ENCODE data around the gene CCDC188.

The CCDC188 gene

GRCh38 chr22:20174785-20175596, 24.1 kb upstream of the CCDC188 start:
- DNase-seq (ENCODE audit: low read depth): peak; percentile 3
- no peak overlapping the region for H3K4me3 ChIP-seq (ENCODE audit: control insufficient read depth, low read depth, low read length)

GRCh38 chr22:20173772-20174171, 22.9 kb upstream of the CCDC188 start:
- no peak for DNase-seq (ENCODE audit: low read depth)
- TF ChIP-seq CTCF (conservative IDR thresholded peaks at IDR 0.05; ENCODE audit: control insufficient read depth, insufficient read depth, low read depth, low read length): no peak
- H3K4me3 ChIP-seq (ENCODE audit: control insufficient read depth, low read depth, low read length): no peak overlapping the region

More at GRCh38 chr22:20174785-20175596, 24.1 kb upstream of the CCDC188 start:
- peak; percentile 21 for TF ChIP-seq CTCF (conservative IDR thresholded peaks at IDR 0.05; ENCODE audit: control insufficient read depth, insufficient read depth, low read depth, low read length)

- H3K4me3 ChIP-seq (ENCODE audit: control insufficient read depth, low read depth, low read length): no peak overlapping the region
- no peak for DNase-seq (ENCODE audit: low read depth)
- TF ChIP-seq CTCF (conservative IDR thresholded peaks at IDR 0.05; ENCODE audit: control insufficient read depth, insufficient read depth, low read depth, low read length): no peak
Measured at GRCh38 chr22:20173246-20173645, 22.4 kb upstream of the CCDC188 start.

GRCh38 chr22:20172141-20172613, 21.3 kb upstream of the CCDC188 start:
- TF ChIP-seq CTCF (conservative IDR thresholded peaks at IDR 0.05; ENCODE audit: control insufficient read depth, insufficient read depth, low read depth, low read length): no peak
- no peak overlapping the region for H3K4me3 ChIP-seq (ENCODE audit: control insufficient read depth, low read depth, low read length)
- DNase-seq (ENCODE audit: low read depth): no peak

GRCh38 chr22:20171288-20172140, 20.7 kb upstream of the CCDC188 start:
- DNase-seq (ENCODE audit: low read depth): no peak
- H3K4me3 ChIP-seq (ENCODE audit: control insufficient read depth, low read depth, low read length): no peak overlapping the region
- no peak for TF ChIP-seq CTCF (conservative IDR thresholded peaks at IDR 0.05; ENCODE audit: control insufficient read depth, insufficient read depth, low read depth, low read length)

GRCh38 chr22:20170170-20170569, 19.3 kb upstream of the CCDC188 start:
- TF ChIP-seq CTCF (conservative IDR thresholded peaks at IDR 0.05; ENCODE audit: control insufficient read depth, insufficient read depth, low read depth, low read length): no peak
- no peak overlapping the region for H3K4me3 ChIP-seq (ENCODE audit: control insufficient read depth, low read depth, low read length)
- no peak for DNase-seq (ENCODE audit: low read depth)
